ENCODE measurements around the gene SLC29A3.

Gene SLC29A3

DNA sequence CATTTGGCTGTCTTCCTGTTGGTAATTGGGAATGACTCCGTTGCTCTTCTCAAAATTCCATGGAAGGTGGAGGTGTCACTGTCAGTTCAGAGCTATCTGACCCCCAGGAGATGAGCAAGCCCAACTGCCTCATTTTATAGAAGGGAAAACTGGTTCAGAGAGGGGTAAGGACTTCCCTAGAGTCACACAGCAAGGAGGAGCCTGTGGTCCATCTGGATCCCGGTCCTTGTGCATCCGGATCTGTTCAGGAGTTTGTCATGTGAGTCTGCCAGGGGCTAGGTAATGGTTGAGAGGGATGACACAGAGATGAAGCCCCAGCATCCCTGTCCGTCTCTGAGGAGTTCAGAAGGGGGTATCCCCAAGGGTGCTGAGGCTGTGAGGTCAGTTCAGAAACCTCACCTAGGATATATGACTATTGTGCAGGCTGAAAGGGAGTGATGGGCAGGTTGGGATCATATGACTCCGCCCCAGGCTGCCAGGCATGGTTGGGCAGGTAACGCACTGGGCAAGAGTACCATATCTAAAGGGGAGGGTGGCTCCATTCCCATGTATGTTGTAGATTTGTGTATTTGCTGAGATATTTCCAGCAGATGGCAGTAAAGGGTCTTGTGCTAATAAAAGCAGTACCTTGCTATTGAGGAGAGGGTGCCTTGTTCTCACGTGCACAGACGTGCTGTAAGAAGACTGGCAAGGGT lies 16.0 kb upstream of the SLC29A3 start:
- Histone ChIP-seq H3K27me3 (no peaks in the 10 kb centered on the region), H3K36me3 (no peaks in the 10 kb centered on the region)

DNA sequence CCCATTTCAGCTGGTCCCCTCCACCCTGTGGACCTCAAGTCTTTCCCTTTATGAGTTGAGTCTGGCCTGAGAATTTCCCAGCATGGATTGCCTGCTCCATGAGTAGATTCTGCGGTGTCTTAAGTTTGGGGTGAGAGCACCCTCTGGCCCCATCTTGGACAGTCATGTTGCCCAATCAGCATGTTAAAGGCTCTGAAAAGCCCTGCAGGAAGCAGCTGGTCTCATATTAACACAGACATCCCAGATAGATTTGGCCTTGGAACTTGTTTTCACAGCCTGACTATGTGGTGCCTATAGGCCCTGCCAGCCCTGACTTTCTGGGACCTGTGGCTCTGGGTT lies 15.5 kb upstream of the SLC29A3 start:
- Histone ChIP-seq H3K27me3 (no peaks in the 10 kb centered on the region), H3K36me3 (no peaks in the 10 kb centered on the region), H3K27ac (no peak overlapping the region), H3K4me1 (ENCODE audit: control insufficient read depth in 1 of 2, insufficient read depth in 1 of 2, low read depth in 1 of 2, low read length in 1 of 2) (no peaks in the 10 kb centered on the region), H3K9me3 (no peaks in the 10 kb centered on the region), H3K4me3 (ENCODE audit: low read depth in 1 of 2, low read length in 1 of 2) (no peak overlapping the region)
- TF ChIP-seq CTCF (IDR thresholded peaks at IDR 0.05) = no peak

More for the DNA sequence above, 16.0 kb upstream of the SLC29A3 start:
- Histone ChIP-seq H3K9me3 (no peaks in the 10 kb centered on the region), H3K27ac (no peak overlapping the region), H3K4me1 (ENCODE audit: control insufficient read depth in 1 of 2, insufficient read depth in 1 of 2, low read depth in 1 of 2, low read length in 1 of 2) (no peaks in the 10 kb centered on the region), H3K4me3 (ENCODE audit: low read depth in 1 of 2, low read length in 1 of 2) (no peak overlapping the region)
- no peak for TF ChIP-seq CTCF (IDR thresholded peaks at IDR 0.05)

DNA sequence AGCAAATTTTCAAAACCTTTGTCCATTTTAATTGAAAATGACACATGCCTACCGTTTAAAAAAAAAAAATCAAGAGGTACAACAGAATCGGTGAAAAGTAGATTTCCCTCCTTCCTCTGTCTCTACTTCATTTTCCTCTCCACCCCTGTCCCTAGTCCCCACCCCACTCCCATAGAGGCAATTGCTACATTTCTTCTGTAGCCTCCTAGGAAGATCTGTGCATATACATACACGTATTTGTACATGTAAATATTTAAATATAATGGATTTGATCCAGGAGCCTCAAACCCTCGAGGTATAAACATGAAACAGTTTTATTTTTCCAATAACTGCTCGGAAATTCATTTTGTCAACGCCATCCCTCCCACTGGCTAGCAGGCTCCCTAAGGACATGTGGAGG lies 14.1 kb upstream of the SLC29A3 start:
- TF ChIP-seq CTCF (IDR thresholded peaks at IDR 0.05) = no peak

GRCh38 chr10:71306979-71307378 lies 12.1 kb upstream of the SLC29A3 start:
- Histone ChIP-seq H3K27me3 (no peaks in the 10 kb centered on the region), H3K36me3 (no peaks in the 10 kb centered on the region), H3K4me1 (ENCODE audit: control insufficient read depth in 1 of 2, insufficient read depth in 1 of 2, low read depth in 1 of 2, low read length in 1 of 2) (no peaks in the 10 kb centered on the region), H3K27ac (no peak overlapping the region), H3K9me3 (no peaks in the 10 kb centered on the region), H3K4me3 (ENCODE audit: low read depth in 1 of 2, low read length in 1 of 2) (no peak overlapping the region)
- TF ChIP-seq CTCF (IDR thresholded peaks at IDR 0.05) = no peak

More for the DNA sequence above, 14.1 kb upstream of the SLC29A3 start:
- Histone ChIP-seq H3K4me3 (ENCODE audit: low read depth in 1 of 2, low read length in 1 of 2) (no peak overlapping the region), H3K36me3 (no peaks in the 10 kb centered on the region), H3K27ac (no peak overlapping the region), H3K27me3 (no peaks in the 10 kb centered on the region), H3K9me3 (no peaks in the 10 kb centered on the region), H3K4me1 (ENCODE audit: control insufficient read depth in 1 of 2, insufficient read depth in 1 of 2, low read depth in 1 of 2, low read length in 1 of 2) (no peaks in the 10 kb centered on the region)

DNA sequence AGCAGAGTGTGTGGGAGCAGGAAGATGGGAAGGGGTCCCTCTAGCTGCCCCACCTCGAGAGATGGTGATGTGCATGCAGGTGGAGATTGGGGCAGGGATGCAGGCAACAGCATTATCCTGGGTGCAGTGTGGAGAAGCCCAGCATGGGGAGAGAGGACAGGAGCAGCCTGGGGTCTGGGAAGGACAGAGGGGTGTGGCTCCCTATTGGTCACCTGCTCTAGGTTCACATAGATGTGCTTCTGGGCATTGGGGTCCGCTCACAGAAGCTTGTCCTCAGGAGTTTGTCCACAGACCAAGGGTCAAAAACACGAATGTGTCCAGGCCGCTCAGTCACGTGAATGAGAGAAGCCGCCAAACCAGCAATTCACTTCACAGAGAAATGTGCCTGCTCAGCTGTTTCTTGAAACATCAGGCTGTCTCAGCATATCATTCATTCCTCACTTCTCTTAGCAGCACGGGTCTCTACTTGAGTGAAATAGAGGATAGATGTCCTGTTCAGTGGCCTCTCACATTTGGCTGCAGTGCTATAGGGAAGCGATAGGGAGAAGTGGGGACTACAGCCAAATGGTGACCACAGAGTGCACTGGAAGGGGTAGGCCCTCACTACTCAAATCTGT lies 11.5 kb upstream of the SLC29A3 start:
- no peaks in the 10 kb centered on the region for H3K36me3 ChIP-seq
- no peaks in the 10 kb centered on the region for H3K27me3 ChIP-seq
- TF ChIP-seq CTCF (IDR thresholded peaks at IDR 0.05) = no peak
- H3K4me3 ChIP-seq (ENCODE audit: low read depth in 1 of 2, low read length in 1 of 2) = no peak overlapping the region
- H3K27ac ChIP-seq = no peak overlapping the region
- no peaks in the 10 kb centered on the region for H3K4me1 ChIP-seq (ENCODE audit: control insufficient read depth in 1 of 2, insufficient read depth in 1 of 2, low read depth in 1 of 2, low read length in 1 of 2)
- no peaks in the 10 kb centered on the region for H3K9me3 ChIP-seq

All from neutrophil (primary cell).